ENCODE measurements around the gene CEACAM20.

- TF ChIP-seq EZH2 (IDR thresholded peaks at IDR 0.05; ENCODE audit: insufficient read depth, poor library complexity, severe bottlenecking) (no peak), EZH2phosphoT487 (IDR thresholded peaks at IDR 0.05; ENCODE audit: insufficient read depth, low read depth) (no peak)
These were observed at the start of gene CEACAM20 for GRCh38 chr19:44529536-44529935.

Measured in GM23248 (cell line).